ENCODE results near the gene SEMG1. TPM values are rescaled to one million over a fixed set of nuclear protein-coding genes. Genes with fewer than 3 reads are reported as not detected.

The SEMG1 gene
- total RNA-seq, 1 donor from 2014 or later: not detected

DNA sequence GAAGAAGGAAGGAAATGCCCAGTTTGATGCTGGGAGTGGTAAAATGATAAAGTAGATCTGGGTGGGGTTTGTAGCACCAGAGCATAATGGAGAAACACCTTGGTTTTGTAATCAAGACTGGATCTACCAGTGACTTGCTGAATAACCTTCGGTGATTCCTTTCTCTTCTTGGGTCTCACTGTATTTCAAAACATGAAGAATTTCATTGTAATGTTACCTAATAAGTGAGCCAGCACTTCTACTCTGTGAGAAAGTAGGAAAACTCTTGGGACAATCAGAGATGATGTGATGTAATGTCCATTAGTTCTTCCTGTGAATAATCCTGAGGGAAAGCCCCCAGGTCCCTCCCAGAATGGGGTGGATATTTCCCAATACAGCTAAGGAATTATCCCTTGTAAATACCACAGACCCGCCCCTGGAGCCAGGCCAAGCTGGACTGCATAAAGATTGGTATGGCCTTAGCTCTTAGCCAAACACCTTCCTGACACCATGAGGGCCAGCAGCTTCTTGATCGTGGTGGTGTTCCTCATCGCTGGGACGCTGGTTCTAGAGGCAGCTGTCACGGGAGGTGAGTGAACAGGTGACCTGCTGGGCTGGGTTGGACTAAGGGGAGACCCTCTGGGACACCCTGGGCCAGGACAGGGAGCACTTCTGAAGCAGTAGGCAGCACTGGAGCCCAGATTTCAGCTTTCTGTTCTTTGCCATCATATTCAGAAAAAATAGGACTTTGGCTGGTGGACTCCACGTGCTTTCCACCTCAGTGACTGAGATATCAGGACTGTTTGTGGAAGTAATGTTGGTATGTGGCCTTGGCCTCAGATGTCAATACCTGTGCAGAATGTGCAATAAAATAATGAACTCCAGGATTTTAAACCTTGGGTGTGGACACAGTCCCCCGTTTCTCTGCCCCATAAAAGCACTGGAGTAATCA, 32.1 kb upstream of the SEMG1 start, which contains the start of gene PI3:
PI3 (plus strand) TSS at position 469 of the 931 bp plus-strand sequence; CDS start at position 490, 21 bp downstream.
- H3K4me1 Mint-ChIP-seq (ENCODE audit: unreplicated experiment): peaks cover 7% of the 10 kb centered on the region
- peaks cover 15% of the 10 kb centered on the region for H3K27me3 Mint-ChIP-seq
- H3K27ac Mint-ChIP-seq: no peak within 1 kb of the TSS
- TF ChIP-seq, protein P1, sequence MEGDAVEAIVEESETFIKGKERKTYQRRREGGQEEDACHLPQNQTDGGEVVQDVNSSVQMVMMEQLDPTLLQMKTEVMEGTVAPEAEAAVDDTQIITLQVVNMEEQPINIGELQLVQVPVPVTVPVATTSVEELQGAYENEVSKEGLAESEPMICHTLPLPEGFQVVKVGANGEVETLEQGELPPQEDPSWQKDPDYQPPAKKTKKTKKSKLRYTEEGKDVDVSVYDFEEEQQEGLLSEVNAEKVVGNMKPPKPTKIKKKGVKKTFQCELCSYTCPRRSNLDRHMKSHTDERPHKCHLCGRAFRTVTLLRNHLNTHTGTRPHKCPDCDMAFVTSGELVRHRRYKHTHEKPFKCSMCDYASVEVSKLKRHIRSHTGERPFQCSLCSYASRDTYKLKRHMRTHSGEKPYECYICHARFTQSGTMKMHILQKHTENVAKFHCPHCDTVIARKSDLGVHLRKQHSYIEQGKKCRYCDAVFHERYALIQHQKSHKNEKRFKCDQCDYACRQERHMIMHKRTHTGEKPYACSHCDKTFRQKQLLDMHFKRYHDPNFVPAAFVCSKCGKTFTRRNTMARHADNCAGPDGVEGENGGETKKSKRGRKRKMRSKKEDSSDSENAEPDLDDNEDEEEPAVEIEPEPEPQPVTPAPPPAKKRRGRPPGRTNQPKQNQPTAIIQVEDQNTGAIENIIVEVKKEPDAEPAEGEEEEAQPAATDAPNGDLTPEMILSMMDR (conservative IDR thresholded peaks at IDR 0.05): no peak
- no peak for DNase-seq (ENCODE audit: extremely low spot score, unreplicated experiment)
- no peaks in the 10 kb centered on the region for H3K9me3 Mint-ChIP-seq
- H3K4me3 Mint-ChIP-seq: no peak within 1 kb of the TSS
- H3K36me3 Mint-ChIP-seq: no peaks in the 10 kb centered on the region

DNA sequence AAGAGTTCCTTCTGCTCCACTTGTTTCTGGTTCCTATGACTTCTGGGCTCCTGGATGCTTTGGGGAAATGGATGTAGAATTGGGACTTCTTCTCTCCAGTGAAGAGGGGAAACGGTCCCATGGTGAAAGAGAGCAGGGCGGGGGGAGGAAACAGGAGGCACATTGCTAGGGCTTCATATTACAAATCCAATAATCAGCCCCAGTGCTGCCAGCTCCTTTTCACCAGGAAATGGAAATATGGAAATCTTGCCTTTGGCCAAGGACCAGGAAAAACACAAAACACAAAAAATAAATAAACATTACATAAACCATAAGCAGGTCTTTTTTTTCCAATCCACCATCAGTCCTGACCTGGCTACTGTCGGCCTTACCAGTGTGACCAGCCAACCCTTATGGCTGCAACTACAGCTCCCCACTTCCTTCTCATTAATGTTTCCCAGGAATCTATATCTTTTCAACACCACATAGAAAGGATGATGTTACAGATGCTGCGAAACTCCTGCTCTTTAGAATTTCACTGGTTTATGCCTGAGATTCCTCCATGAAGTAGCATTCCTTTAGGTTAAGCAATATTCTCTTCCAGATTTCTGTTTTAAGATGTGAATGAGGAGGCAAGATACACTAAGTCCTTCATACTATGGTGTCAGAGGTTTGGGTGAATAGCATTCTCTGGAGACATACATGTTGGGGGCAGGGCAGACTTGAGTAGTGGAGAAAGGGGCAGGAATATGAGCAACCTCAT, 30.1 kb upstream of the SEMG1 start:
- Mint-ChIP-seq H3K4me1 (ENCODE audit: unreplicated experiment) (peaks cover 7% of the 10 kb centered on the region), H3K27ac (no peak overlapping the region), H3K27me3 (peaks cover 15% of the 10 kb centered on the region), H3K36me3 (no peaks in the 10 kb centered on the region), H3K9me3 (no peaks in the 10 kb centered on the region), H3K4me3 (no peak overlapping the region)
- no peak for DNase-seq (ENCODE audit: extremely low spot score, unreplicated experiment)
- TF ChIP-seq, protein P1 (conservative IDR thresholded peaks at IDR 0.05): no peak

DNA sequence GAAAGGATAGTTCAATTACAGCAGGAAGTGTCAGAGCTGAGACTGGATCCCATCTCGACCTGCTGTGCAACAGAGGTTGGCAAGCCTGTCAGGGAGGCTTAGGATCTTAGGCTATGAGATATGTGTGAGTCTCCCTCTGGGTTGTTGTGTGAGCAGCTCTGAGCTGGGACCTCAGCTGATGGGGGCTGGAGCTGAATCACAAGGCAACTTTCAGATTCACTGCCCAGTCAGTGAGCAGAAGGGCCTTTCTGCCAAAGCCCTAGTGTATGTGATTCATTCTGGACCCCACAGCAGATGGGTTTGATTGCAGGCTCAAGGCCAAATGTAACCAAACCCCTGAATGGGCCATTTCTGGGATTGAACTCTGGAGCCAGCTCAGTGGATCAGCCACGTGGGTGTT, 27.7 kb upstream of the SEMG1 start:
- no peak overlapping the region for H3K4me3 Mint-ChIP-seq
- no peak overlapping the region for H3K27ac Mint-ChIP-seq
- no peaks in the 10 kb centered on the region for H3K9me3 Mint-ChIP-seq
- H3K27me3 Mint-ChIP-seq: peaks cover 7% of the 10 kb centered on the region
- no peak for DNase-seq (ENCODE audit: extremely low spot score, unreplicated experiment)
- peaks cover 7% of the 10 kb centered on the region for H3K4me1 Mint-ChIP-seq (ENCODE audit: unreplicated experiment)
- TF ChIP-seq, protein P1 (conservative IDR thresholded peaks at IDR 0.05): no peak
- H3K36me3 Mint-ChIP-seq: no peaks in the 10 kb centered on the region

DNA sequence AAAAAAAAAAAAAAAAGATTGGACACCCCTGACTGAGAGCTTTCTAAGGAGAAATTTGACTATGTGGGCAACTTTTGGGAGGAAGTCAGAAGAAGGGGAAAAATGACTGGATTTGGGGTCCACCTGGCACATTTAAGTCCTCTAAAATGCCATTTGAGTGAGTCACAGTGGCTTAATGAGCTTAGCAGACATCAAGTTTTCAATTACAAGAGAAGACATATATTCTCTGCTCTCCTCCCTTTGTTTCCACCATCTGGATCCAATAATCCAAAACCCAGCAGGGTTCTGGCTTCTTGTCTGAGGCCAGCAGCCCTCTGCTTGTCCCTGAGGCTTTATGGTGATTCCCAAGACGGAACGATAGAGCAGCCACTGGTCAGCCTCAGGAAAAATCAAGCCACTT, 25.2 kb upstream of the SEMG1 start:
- H3K4me1 Mint-ChIP-seq (ENCODE audit: unreplicated experiment): peaks cover 4% of the 10 kb centered on the region
- H3K36me3 Mint-ChIP-seq: no peaks in the 10 kb centered on the region
- peaks cover 6% of the 10 kb centered on the region for H3K27me3 Mint-ChIP-seq
- H3K27ac Mint-ChIP-seq: no peak overlapping the region
- no peak overlapping the region for H3K4me3 Mint-ChIP-seq
- no peak for DNase-seq (ENCODE audit: extremely low spot score, unreplicated experiment)
- TF ChIP-seq, protein P1 (conservative IDR thresholded peaks at IDR 0.05): no peak
- no peaks in the 10 kb centered on the region for H3K9me3 Mint-ChIP-seq

DNA sequence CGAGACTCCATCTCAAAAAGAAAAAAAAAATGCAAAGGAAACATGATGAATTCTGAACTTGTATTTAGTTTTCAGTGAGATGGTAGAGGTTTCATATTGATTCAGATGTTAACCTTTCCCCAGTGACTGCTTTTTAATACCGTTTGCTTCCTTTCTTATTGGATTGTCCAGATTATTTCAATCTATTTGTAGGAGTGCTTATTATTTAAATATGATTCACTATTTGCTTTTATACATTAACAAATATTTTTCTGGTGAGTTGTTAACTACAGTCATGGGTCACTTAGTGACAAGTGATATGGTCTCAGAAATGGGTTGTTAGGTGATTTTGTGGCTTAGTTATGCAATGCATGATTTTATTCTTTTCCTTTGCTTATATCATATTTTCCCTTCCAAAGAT, 23.7 kb upstream of the SEMG1 start:
- Mint-ChIP-seq H3K9me3 (no peaks in the 10 kb centered on the region), H3K27ac (no peak overlapping the region), H3K4me3 (no peak overlapping the region), H3K27me3 (peaks cover 2% of the 10 kb centered on the region), H3K36me3 (no peaks in the 10 kb centered on the region), H3K4me1 (ENCODE audit: unreplicated experiment) (no peaks in the 10 kb centered on the region)
- DNase-seq (ENCODE audit: extremely low spot score, unreplicated experiment): no peak
- TF ChIP-seq, protein P1 (conservative IDR thresholded peaks at IDR 0.05): no peak

Data from type B pancreatic cell (in vitro differentiated cells).